CD4-positive, alpha-beta T cell treated with Interleukin-15 for 4 hours (primary cell): ENCODE results near the gene EPN2.

Experiments
- DNase-seq: peaks from one replicate; pipeline ENCODE4 v3.0.0-alpha.2; 2020; ENCODE audit warnings: low spot score

EPN2 gene

DNA sequence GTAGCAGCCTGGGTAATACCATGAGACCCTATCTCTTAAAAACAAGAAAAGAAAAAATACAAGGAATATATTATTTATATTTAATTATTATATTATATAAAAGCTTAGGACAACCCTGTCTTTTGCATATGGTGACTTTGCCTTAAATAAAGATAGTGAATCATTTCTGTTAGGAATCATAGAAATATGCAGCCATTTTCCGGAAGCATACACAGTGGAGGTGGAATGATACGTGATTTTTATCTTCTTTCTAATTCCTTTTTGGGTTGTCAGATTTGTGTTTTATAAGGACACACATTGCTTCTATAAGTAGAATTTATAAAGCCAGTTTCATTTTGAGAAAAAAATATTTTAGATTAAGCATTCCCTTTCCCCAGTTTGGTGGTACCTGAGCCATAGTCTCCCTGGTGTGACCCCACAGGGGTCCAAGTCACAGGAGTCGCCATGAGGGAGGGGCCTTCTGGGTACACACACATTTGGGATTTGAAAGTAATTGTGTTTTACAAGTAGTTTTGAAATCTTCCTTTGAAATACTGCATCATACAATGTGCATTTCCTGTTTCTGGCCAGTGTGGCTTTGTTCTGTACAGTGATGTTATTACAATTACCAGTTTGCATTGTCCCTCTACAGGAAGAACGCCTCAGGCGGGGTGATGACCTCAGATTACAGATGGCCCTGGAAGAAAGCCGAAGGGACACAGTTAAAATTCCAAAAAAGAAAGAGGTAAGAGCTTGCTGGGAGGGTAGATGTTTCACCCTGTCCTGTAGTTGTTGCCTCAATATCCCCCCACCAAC is 74.5 kb downstream of the EPN2 start:
- no peak for DNase-seq

DNA sequence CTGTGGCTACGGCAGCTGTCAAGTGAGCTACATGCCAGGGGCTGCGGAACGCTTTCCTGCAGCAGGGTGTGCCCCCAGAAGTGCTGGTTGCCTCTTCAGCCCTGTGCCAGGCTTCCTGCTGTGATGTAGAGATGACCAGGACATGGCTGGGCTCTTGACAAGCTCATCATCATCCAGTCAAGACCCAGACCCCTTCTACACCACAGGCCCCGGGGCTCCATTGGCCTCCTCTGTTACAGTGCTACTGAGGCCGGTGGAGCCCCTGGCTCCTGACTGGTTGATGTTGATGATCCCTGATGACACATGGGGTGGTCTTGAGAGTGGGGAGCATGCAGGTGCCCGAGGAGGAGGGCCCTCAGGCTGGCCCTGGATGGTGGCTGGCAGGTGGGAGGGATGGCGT is 75.2 kb downstream of the EPN2 start:
- DNase-seq = no peak

DNA sequence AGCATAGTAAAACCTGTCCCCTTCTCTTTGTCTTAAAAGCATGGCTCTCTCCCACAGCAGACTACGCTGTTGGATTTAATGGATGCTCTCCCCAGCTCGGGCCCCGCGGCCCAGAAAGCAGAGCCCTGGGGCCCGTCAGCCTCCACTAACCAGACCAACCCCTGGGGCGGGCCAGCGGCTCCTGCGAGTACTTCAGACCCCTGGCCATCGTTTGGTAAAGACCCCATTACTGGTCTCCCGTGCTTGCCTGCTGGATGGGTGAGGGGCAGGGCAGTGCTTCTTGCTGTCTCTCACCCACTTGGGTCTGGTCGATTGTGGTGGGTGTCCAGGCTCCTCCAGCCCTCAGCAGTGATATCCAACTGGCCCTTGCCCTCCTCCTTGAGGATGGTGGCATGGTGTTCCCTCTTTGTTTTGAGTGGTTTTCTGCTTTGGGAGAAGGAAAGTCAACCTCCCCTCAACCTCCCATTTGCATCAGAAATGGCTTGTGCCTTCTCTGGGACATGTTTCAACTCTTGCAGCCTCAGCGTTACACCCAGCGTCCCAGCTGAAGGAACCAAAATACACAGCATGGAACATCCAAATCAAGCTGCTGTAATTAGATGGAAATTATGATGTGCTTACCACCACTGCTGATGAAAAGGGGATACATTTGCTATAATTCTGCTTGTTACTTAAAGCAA is 76.0 kb downstream of the EPN2 start:
- no peak for DNase-seq

DNA sequence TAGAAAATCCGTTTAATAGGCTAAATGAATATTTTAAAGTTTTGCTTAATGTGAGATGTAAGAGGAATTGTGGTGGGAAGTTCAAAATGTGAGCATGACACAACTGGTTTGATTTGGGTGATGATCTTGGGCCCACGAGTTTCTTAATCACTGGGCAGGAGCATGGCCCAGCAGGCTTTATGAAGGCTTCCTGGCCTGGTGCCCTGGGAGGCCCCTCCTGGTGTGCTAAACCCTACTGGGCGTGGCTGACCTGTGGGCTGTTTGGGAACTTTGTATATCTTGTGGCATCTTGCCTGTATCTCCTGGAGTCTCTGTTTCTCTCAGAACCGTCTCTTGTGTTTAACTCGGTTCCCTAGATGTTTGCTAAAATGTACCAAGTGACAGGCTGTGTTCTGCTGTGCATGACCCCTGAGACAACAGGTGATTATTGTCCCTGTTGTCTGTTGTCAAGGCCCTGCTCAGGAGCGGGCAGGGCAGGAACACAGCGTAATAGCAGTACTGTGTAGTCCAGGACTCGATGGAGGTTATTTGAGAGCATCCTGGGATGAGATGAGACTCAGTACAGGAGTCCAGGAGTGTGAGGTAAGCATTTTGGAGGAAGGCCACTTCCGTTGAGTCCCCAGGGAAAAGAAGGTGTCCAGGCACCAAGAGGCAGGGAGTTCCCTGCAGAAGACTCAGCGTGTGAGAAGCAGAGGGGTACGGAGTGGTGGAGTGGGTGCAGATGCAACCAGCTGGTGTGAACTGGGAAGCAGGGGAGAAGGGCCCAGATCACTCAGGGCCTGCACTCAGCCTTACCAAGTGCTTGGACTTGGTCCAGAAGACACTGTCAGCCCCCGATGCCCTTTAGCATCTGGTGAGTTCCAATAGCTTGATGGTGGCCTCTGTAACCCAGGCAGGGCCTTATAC is 76.8 kb downstream of the EPN2 start:
- no peak for DNase-seq

DNA sequence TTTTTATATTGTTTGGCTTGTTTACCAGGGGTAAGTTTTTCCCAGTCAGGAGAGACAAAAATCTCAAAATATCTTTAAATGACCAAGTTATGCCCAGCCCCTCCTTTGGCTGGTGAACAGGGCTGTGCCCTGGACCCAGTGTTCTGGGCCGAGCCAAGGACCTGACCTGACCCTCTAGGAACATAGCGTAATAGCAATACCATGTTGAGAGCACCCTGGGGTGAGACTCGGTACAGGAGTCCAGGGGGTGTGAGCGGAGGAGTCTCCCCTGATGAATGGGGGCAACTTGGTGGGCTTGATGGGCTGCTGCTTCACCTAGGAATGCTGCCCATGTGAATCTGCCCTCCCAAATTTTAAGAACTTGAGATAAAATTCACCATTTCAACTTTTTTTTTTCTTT is 77.9 kb downstream of the EPN2 start:
- no peak for DNase-seq

DNA sequence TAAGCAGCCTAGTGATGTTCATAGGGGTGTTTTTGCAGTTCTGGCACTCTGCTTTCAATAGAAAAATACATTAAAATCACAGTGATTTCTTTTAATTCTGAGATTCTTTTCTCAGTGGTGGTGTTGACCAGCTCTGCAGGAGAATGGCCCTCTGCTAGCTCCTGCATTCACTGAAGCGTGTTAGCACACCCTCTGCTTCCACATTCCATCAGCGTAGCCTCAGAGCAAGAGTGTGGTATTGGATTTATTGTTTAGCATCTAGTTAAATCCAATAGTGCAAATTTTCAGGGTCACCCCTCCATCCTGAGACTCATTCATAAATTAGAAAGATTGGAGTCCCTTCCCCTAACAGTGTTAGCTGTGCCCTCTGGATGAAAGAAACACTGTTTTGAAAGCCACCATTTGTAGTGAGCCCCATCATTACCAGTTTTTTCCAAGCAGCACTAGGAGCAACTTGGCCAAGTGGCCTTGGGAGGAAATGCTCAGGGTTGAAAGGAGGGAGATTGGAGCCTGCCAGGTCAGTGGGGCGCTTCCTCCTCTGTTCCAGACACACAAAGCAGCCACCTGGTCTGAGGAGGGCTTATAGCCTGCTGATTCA is 79.7 kb downstream of the EPN2 start:
- no peak for DNase-seq

DNA sequence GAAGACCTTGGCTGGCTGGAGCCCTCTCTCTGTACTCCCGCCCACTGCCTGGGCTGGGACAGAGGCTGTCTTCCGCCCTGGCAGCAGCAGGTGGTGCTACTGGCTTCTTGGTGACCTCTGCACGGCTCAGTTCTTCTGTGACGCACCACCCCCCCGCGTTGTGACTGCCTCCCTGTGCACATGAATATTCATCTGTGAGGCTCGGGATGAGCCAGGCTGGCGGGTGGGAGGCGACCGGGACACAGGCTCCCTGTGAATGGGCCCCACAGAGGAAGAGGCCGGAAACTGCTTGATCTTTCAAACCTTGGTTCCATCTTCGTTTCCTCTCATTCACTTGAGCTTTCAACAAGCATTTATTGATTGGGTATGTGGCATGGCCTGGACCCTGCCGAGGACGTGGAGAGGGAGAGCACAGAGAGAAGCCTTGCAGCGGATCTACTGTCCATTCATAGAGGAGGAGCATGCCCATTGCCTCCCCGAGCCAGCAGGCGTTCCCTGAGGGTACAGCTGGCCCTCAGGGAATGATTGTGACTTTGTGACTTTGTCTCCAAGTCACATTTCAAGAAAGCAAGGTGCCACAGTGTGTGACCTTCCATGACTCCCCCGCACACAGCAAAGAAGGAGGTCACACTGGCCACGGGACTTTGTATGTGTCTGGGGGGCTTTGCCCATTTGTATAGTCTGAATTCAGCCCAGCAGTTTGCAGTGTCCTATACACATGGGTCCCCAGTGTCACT is 80.4 kb downstream of the EPN2 start:
- DNase-seq = no peak

DNA sequence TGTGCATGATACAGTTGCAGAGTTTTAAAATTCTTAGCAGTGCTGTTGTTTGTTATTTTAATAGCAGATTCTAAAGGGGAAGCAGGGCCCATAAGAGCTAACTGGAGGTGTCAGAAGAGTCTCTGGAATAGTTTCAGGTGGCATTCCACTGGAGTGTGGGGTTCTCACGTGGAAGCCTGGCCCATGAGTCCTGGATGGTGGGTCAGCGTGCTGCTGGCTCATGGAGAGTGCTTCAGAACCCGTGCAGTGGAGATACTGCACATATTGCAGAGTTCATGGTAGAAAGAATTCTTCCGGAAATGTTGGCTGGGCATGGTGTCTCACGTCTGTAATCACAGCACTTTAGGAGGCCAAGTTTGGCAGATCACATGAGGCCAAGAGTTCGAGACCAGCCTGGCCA is 81.4 kb downstream of the EPN2 start:
- DNase-seq = no peak

DNA sequence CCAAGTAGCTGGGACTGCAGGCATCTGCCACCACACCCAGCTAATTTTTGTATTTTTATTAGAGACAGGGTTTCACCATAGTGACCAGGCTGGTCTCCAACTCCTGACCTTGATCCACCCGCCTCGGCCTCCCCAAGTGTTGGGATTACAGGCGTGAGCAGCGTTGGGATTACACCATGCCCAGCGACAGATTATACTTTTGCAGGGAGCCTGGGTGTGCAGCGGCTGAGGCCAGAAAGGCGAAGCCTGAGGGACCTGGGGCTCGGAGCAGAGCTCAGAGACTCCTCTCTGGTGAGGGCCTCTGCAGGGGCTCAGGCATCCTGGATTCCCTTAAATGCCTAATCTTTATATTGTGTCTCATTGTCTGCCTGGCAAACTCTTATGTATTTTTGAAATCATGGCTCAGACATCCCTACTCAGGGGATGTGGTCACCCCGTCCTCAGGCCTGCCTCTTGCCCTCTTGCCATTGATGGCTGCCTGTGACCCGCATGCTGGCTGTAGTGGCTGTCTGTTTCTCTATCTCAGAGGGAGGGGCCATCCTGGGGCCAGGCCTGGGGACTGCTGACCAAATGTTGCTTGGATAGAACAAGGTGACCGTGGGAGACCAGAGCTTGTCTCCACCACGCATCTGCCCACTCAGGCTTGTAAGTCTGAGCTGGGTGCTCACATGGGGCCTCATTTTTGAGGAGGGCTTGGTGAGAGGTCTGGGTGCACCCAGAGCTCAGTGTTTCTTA is 82.8 kb downstream of the EPN2 start:
- DNase-seq = no peak

DNA sequence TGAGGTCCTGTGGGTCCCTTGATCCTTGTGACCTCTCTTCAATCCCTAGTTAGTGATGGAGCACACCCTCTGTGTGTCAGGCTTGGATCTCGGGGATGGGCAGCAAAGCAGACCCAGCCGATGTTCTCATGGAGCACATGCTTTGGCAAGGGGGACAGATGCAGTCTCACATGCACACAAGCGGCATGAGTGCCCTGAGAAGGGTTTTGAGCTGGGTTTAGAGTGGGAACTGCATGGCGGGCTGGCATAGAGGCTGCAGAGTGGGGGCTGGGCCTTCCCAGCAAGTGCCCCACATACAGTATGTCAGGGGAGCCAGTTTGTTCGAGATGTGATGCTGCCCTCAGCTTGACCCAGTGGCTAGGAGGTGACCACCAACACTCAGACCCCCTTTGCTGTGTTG is 83.7 kb downstream of the EPN2 start:
- DNase-seq = no peak

DNA sequence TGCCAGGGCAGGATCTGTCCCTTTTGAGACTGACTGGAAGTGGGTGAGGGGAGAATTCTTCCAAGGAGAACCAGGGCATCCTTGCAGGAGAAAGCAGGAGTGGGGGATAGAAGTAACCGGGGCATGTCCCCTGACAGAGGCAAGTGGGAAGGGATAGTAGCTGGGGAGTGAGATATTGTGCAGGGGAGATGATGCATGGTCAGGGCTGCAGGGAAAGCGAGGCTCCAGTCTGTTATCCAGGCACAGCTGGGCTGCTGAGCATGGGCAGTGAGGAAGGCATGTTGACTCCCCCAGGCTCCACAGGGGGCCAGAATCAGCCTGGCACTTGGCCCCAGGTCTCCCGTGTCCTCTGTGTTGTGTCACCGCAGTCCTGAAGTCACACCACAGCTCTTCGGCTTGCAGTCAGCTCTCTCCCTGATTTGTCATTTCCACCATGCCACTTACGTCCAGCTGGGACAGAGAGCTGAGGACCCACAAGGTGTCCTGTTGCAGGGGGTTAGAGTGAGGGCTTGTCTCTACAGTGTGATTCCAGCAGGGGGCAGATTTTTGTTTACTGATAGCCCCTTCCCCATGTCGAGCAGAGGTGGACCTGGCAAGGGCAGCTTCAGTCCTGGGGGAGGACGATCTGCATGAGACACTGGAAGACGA is 84.4 kb downstream of the EPN2 start:
- DNase-seq = no peak

DNA sequence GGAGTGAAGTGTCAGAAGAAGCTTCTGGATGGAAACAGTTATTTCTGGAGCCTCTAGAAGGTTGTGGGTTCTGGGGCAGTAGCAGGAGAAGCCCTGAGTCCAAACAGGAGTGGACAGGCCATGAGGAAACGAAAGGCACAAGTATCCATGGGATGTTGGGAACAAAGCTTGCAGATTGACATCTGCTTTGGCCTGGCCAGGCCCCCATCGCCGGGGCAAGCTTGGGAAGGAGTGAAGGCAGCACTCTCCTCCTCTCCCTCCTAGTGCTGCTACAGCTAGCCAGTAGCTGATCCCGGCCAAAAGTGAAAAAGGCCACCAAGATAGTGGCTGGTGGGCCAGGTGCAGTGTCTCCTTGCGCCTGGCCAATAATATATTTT is 85.0 kb downstream of the EPN2 start:
- DNase-seq = no peak

DNA sequence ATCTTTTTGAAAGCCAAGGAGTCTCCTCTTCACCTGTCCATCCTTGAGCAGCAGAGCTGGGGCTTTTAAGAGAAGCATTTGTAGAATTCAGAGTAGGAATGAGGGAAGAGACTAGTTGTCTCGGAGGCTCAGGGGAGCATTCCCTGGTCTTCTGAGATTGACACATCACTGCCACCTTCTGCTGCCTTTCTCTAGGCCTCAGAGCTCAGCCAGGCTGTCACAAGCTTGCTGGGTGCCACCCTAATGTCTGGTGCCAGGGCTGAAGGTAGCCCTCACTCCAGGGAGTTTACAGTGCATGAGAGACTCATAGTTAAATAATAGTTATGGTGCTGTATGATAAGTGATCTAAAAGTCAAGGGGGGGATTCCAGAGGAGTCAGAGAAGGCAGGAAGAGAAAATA is 85.7 kb downstream of the EPN2 start:
- no peak for DNase-seq

DNA sequence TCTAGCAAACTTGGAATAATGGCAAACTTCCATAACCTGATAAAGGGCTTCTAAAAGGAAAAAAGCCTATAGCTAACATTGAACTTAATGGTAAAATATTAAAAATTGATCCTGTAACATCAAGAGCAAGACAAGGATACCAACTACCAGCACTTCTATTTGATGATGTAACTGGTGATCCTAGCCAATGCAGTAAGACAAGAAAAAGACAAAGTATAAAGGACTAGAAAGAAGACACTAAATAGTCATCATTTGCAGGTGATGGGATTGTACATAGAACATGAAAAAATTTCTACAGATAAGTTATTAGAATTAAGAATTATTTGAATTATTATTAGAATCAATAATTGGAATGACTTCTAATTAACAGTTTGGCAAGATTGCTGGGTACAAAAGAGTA is 88.4 kb downstream of the EPN2 start:
- no peak for DNase-seq

DNA sequence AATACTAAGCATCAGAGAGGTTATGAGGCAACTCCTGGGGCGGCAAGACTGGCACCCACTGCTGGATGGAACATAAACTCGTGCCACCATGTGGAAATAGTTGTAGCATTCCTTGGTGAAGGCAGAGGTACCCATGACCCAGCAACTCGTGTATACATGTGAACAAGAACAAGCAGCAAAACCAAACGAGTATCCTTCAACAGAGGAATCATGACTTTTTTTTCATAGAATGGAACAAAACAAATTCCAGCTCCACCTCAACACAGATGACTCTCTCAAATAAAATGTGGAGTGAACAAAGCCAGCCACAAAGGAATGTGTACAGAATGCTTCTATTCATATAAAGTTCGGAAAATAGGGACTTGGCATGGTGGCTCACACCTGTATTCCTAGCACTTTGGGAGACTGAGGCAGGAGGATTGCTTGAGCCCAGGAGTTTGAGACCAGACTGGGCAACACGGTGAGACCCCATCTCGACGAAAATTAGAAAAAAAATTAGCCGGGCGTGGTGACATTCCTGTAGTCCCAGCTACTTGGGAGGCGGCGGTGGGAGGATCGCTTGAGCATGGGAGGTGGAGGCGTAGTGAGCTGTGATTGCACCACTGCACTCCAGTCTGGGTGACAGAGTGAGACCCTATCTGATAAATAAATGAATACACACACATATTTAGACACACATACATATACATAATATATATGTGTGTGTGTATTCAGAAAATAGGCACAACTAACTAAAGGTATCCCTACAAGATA is 90.0 kb downstream of the EPN2 start:
- DNase-seq = no peak

DNA sequence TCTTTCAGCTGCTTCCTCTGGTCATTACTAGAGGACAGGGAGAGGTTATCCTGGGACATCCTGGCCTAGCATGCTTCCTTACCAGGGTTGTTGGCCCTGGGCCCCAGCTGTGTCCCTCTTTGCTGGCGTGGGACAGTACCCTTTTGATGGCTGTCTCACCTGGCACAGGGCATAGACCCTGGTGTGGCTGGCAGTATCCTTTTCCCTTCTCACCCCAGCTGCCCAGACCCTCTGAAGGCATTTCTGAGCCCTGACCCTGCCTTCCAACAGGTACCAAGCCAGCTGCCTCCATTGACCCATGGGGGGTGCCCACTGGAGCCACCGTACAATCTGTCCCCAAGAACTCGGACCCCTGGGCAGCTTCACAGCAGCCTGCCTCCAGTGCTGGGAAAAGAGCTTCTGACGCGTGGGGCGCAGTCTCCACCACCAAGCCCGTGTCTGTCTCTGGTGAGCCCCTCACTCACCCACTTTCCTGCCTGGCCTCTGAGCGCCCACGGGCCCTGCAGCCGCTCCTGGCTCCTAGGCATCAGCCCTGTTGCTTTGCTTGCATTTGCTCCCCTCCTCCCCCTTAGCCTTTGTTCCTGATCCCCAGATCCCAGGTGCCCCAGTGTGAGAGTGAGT is 91.4 kb downstream of the EPN2 start:
- DNase-seq = no peak

DNA sequence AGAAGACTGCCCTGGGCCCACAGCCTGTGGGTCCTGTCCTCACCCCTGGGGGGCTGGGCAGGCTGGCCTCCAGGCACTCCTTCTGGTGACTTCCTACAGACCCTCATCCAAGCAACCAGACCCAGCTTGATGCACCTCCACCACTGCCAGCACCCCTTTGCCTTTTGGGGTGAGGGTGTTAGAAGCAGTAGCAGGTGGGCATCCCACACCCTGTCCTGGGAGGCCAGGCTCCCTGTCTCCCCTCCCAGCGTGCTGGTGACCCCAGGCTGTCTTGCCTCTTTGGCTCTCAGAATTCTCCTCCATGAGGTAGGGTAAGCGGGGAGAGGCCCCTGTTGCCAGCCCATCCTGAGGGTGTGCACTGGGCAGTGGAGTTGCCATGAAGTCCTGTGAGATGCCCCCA is 92.0 kb downstream of the EPN2 start:
- DNase-seq = no peak

DNA sequence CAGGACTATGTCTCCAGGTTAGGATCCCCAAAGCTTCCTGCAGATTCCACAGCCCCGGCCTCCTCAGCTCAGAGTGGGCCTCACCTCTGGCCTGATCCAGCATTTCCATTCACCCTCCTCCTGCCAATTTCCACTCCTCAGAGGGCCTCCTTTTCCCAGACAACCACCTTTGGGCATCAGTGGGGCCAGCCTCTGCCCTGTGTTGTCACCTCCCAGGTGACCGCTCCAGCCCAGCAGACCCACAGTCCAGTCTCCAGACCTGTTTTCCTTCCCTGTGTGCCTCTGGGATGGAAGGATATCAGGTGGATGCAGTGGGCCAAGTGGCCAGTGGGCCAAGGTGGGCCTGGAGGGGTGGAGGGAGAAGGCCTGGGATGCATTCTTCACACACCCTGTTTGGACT is 92.7 kb downstream of the EPN2 start:
- DNase-seq = no peak

DNA sequence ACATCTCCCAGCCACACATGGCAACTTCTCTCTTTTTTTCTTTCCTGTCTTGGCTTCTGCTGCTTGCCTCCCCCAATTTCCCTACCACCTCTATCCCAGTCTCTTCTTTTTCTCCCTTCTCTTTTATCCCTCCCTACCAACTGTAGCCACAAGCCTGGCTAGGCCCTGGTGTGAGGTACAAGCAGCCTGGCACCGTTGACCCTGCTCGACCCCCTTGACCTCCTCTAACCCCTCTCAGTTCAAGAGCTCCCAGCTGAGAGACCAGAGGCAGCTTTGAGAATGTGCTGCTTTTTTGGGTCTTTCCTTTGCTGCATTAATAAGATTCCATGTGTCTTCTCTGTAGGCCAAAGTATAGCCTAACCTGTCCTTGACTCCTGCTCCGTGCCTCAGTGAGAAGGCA is 93.1 kb downstream of the EPN2 start:
- no peak for DNase-seq
